Transverse colon (tissue), 4 donors: ENCODE results near the gene AATK.

Experiments used
- CTCF ChIP-seq, 5 experiments: fragments of 200-600 bp in 3 of 5; fragments of 450-650 bp in 2 of 5; sonication (generic) in 3 of 5; IDR thresholded peaks; 1 replicate in 2 of 5; 2 replicates in 3 of 5; pipeline ENCODE4 v1.5.1; 2016 to 2017; ENCODE audit warnings: antibody characterized with exemption in 5 of 5, inconsistent platforms in 3 of 5, mild to moderate bottlenecking in 2 of 5, moderate library complexity in 1 of 5
- EP300 ChIP-seq: sonication (generic); formaldehyde crosslinking; IDR thresholded peaks from one replicate; pipeline ENCODE4 v1.6.1; 2017; ENCODE audit warnings: antibody characterized with exemption, low read depth
- POLR2AphosphoS5 ChIP-seq, 3 donors: sonication (generic); formaldehyde crosslinking; IDR thresholded peaks; one replicate each; pipeline ENCODE4 v1.6.1; 2016; ENCODE audit warnings: antibody characterized with exemption in 3 of 3

GRCh38 chr17:81096741-81097133 lies 69.3 kb downstream of the AATK start:
- TF ChIP-seq CTCF (IDR thresholded peaks at IDR 0.05): no peak
- no peak for TF ChIP-seq POLR2AphosphoS5 (IDR thresholded peaks at IDR 0.05)
- no peak for TF ChIP-seq EP300
